Activated gamma-delta T cell treated with Interleukin-2 at 50 U/mL for 16 hours (primary cell): ENCODE data around the gene GRM8.

ENCODE experiments used
- DNase-seq: peaks from one replicate; pipeline ENCODE4 v3.0.0-alpha.2; 2020

Gene GRM8

DNA sequence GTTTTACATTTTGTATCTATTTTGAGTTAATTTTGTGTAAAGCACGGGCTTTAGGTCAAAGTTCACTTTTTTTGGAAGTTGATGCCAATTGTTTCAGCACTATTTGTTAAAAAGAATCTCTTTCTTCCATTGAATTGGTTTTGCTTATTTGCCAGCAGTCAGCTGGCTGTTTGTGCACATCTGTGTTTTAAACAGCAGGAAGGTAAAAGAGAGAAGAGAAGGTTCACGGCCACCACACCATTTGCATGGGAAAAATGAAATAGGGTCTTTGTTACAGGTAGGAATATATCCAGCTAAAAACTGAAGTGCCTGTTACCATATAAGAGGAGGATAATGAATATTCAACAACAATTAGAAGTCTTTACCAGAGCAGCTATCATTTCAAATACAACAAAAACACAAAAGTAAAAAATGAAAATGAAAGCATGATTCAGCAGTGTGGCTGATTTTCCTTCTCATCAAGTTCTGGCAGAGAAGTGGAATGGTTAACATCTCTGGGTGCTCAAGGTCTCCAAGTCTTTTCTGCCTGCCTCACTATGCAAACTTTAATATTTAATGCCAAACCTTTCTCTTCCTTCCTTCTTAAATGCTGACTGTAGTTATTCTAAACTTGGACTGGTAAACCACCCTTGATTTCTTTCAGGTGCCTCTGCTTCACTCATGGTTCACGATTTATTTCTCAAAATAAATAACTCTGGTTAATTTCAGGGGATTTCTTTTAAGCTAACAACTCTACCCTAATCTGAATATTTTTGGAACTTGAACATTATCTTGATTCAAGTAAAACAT, 841.5 kb downstream of the GRM8 start:
- no peak for DNase-seq

DNA sequence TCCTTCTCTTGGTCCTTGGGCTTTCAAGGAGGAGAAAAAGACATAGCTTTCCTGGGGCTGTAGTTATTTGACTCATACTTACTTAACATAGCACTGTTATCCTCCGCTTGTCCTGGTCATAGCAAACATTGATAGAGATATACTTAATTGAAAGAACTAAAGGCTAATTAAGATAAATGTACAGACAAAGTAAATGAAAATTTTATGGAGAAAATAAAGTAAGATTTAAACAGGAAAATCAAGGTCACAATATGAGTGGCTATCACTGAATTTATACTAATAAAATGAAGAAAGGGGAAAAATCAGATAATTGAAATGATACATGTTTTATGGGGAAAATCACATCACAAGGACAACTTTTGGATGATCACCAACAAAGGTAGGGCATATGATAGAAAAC, 849.7 kb downstream of the GRM8 start:
- no peak for DNase-seq

DNA sequence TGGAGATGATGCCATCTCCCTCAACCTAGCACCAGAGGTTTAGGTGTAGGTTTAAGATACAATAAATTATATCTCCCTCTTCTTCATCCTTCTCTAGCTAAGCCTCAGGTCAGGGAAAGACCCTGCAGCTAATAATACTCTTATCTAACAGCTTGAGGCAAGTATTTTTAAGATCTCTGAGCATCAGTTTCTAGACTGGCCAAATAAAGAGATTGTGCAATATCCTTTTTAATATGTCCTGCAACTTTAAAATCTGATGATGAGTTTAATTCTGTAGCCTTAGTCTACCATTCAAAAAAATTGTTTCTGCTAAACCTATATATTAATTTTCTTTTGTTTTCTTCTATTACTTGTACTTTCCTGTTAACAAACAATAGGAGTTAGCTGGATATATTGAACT, 850.8 kb downstream of the GRM8 start:
- DNase-seq = no peak

DNA sequence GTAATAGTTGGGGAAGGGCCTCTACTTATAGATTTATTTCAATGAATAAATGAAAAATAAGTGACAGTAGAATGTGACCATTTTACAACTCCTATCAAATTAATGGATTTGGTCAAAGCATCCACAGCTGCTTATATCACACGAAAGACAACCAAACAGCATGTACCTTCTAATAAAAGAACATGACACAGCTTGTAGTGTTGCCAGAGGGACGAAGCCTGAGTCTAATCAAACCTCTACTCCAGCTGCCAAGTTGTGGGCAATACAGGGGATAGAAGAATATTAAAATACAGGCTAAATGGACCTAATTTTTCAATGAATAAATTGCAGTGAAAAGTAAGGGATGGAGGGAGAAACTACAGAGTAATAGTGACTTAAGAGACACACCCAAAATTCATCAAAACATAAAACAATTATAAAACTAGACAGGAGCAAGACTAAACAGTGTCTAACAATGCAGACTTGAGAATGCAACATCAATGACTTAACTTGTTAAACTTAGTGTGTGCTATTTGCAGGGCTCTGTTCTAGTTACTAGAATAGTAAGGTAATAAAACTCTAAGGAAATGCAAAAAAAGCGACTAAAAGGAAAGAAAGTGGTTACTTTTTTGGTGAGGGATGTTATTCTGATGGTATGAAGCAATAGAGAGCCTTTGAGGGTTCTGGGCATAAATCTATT, 853.8 kb downstream of the GRM8 start:
- DNase-seq = no peak

DNA sequence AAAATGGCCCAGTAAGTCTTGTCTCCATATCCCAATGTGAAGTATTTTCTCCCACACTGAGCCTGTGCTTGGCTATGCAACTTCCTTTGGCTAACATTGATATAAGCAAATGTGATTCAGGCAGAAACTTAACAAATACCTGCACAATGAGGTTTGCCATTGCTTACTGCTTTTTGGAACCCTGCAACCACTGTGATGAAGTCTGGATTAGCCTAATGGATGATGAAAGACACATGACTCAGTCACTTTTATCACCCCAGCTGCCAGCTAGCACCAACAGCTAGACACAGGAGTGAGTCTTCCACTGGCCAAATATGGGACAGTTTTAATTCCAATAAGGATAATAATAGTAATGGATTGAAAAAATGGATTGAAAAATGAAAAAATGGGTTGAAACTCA, 854.5 kb downstream of the GRM8 start:
- DNase-seq = no peak

DNA sequence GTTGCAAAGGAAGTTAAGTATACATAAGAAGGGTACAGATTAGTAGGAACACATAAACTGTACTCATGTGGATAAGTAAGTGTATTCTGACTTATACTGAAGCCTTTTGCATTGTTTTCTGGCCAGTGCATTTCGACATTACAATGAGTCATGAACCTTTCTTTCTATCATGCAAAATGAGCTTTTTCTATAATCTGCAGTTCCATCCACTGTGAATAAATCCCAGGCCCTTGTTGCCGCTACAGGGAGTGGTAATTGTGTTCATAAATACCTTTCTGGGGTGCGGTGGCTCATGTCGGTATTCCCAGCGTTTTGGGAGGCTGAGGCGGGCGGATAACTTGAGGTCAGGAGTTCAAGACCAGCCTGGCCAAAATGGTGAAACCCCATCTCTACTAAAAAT, 858.3 kb downstream of the GRM8 start:
- no peak for DNase-seq
